ENCODE data around the gene KRT32.

DNA sequence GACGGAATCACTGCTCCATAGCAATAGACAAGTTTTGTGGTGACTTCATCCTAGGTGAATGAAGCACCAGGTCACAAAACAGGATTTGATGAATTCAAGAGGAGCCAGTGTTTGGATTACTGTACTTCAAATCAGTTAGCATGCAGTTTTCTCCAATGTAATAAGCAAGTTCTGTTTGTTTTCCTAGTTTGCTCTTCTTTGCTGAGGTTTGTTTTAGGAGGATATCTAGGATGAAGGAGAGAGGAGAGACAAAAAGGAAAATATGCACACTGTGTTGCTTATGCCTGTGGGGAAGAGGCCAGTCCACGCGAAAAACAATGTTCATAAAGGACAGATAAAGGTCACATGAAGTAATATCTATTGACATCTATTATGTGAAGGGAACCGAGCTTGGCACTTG is 51.8 kb downstream of the KRT32 start:
- TF ChIP-seq, protein P1, sequence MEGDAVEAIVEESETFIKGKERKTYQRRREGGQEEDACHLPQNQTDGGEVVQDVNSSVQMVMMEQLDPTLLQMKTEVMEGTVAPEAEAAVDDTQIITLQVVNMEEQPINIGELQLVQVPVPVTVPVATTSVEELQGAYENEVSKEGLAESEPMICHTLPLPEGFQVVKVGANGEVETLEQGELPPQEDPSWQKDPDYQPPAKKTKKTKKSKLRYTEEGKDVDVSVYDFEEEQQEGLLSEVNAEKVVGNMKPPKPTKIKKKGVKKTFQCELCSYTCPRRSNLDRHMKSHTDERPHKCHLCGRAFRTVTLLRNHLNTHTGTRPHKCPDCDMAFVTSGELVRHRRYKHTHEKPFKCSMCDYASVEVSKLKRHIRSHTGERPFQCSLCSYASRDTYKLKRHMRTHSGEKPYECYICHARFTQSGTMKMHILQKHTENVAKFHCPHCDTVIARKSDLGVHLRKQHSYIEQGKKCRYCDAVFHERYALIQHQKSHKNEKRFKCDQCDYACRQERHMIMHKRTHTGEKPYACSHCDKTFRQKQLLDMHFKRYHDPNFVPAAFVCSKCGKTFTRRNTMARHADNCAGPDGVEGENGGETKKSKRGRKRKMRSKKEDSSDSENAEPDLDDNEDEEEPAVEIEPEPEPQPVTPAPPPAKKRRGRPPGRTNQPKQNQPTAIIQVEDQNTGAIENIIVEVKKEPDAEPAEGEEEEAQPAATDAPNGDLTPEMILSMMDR (IDR thresholded peaks at IDR 0.05; ENCODE audit: insufficient read depth, low read depth, low read length) = no peak
- TF ChIP-seq EZH2 (IDR thresholded peaks at IDR 0.05; ENCODE audit: insufficient read depth, low read length) = no peak

All from astrocyte (in vitro differentiated cells and primary cell).